Hepatocyte (in vitro differentiated cells): ENCODE results near the gene SMIM13.

Experiments used
- CTCF ChIP-seq: fragments of 200-600 bp; sonication (generic); IDR thresholded peaks from 2 replicates; pipeline ENCODE4 v1.5.1; 2016; ENCODE audit warnings: antibody characterized with exemption, mild to moderate bottlenecking; ENCODE audit not compliant: poor library complexity
- EZH2 ChIP-seq: fragments of 200-600 bp; sonication (generic); IDR thresholded peaks from 2 replicates; pipeline ENCODE4 v1.6.1; 2016; ENCODE audit warnings: antibody characterized with exemption, mild to moderate bottlenecking, borderline replicate concordance
- EZH2phosphoT487 ChIP-seq: fragments of 200-600 bp; sonication (generic); IDR thresholded peaks from one replicate; pipeline ENCODE4 v1.6.1; 2018; ENCODE audit warnings: antibody characterized with exemption, mild to moderate bottlenecking, low read depth, moderate library complexity; ENCODE audit not compliant: unreplicated experiment, severe bottlenecking

- TF ChIP-seq CTCF (no peak), EZH2 (no peak), EZH2phosphoT487 (no peak)
Observed at GRCh38 chr6:11123978-11124377, 30.3 kb downstream of the SMIM13 start.
